Right ventricle myocardium inferior (tissue), 1 donor: ENCODE data around the gene MFN1. TPM values are rescaled to one million over a fixed set of nuclear protein-coding genes. Genes with fewer than 3 reads are reported as not detected.
"Not testable (repeated sequence)": the region's sequence is repeated elsewhere in the genome, so short reads cannot be mapped to it uniquely, and the experiment has no call there.

Experiments used
- ATAC-seq: fragments of 200-7000 bp; cut with Tn5 transposase; one replicate; pipeline ENCODE4 v1.9.1; 2020; ENCODE audit warnings: mild to moderate bottlenecking, moderate library complexity
- DNase-seq: peaks from one replicate; pipeline ENCODE4 v3.0.0; 2021; ENCODE audit errors: missing footprints
- intact Hi-C: fragments of 100-400 bp; cut with DNase I; formaldehyde crosslinking; loops from one replicate; pipeline ENCODE4 v1.11.0; 2022
- long read RNA-seq: library from polyadenylated mRNA; unstranded; transcript quantifications from one replicate; pipeline ENCODE4 v2.0.0, GENCODE V29; 2021
- total RNA-seq: library from RNA; stranded (reverse); fragmentation: NEBNext Ultra II Directional; extraction: Animal tissue kit (Norgen Biotek cat#: 25700); gene quantifications from one replicate; pipeline ENCODE4 v1.2.1, GENCODE V29; 2021
- donor health status: DM: no; HTN: yes; CAD: no; lungs with severe emphysema.

Gene MFN1
- 64.5 TPM for total RNA-seq
- long read RNA-seq, full-length matches to known transcripts: 12 of 21 reads
- long read RNA-seq, partial matches to known transcripts: 2 of 21 reads
- long read RNA-seq, other reads (novel, unspliced or antisense): 7 of 21 reads

- ATAC-seq (peak; percentile 99), DNase-seq (peak; percentile 97)
- intact Hi-C loops: loop anchor here (1.0 kb wide), 1 partner anchor 24 kb away; the partner anchor contains the start of gene ZNF639
These were observed at the start of gene MFN1 for GRCh38 chr3:179347345-179348194. Gene MFN1, plus strand, starts transcription at chr3:179347709. Its CDS starts 1,143 bp downstream, at chr3:179348852.

- intact Hi-C loops: no loop called here
- ATAC-seq: no peak
- DNase-seq: no peak
These were observed 49.4 kb upstream of the MFN1 start for GRCh38 chr3:179297971-179298725.

- ATAC-seq (no peak), DNase-seq (no peak)
- intact Hi-C loops: no loop called here
These were observed 48.2 kb upstream of the MFN1 start for GRCh38 chr3:179299316-179299715.

GRCh38 chr3:179299999-179300613 lies 47.4 kb upstream of the MFN1 start:
- no peak for DNase-seq
- no peak for ATAC-seq
- intact Hi-C loops: no loop called here

- intact Hi-C loops: no loop called here
- no peak for ATAC-seq
- DNase-seq: no peak
These were observed 45.9 kb upstream of the MFN1 start for GRCh38 chr3:179301645-179302044.

GRCh38 chr3:179302111-179302510 lies 45.4 kb upstream of the MFN1 start:
- ATAC-seq: no peak
- intact Hi-C loops: no loop called here
- DNase-seq: no peak

- ATAC-seq: no peak
- no peak for DNase-seq
- intact Hi-C loops: no loop called here
These were observed 42.9 kb upstream of the MFN1 start for GRCh38 chr3:179304605-179305004.

- intact Hi-C loops, ATAC-seq, DNase-seq: not testable (repeated sequence)
These were observed 40.1 kb upstream of the MFN1 start for GRCh38 chr3:179307362-179307761.

- intact Hi-C loops: no loop called here
- no peak for ATAC-seq
- DNase-seq: no peak
These were observed 39.5 kb upstream of the MFN1 start for GRCh38 chr3:179308001-179308400.

- DNase-seq: no peak
- intact Hi-C loops: no loop called here
- ATAC-seq: no peak
These were observed 38.1 kb upstream of the MFN1 start for GRCh38 chr3:179309225-179310078.

- DNase-seq: no peak
- intact Hi-C loops: no loop called here
- ATAC-seq: no peak
These were observed 28.6 kb upstream of the MFN1 start for GRCh38 chr3:179318876-179319275.

GRCh38 chr3:179321668-179322285 lies 25.7 kb upstream of the MFN1 start:
- intact Hi-C loops: loop anchor here (1.0 to 5.0 kb wide), 3 partner anchors 59 to 307 kb away; no protein-coding TSS in a partner anchor
- ATAC-seq: no peak
- no peak for DNase-seq

- DNase-seq: peak; percentile 89
- intact Hi-C loops: loop anchor here (1.0 to 5.0 kb wide), 4 partner anchors 25 to 240 kb away; partner anchors contain the start of genes ACTL6A and MFN1
- ATAC-seq: peak; percentile 91
These were observed 25.0 kb upstream of the MFN1 start, which contains the start of gene ZNF639 for GRCh38 chr3:179322286-179323196. Gene ZNF639, plus strand, starts transcription at chr3:179323031. Its CDS starts 5,263 bp downstream, at chr3:179328294.

GRCh38 chr3:179323197-179324110 lies 24.1 kb upstream of the MFN1 start:
- DNase-seq (peak; percentile 89), ATAC-seq (peak; percentile 79)
- intact Hi-C loops: loop anchor here (1.0 to 5.0 kb wide), 3 partner anchors 24 to 239 kb away; partner anchors contain the start of genes ACTL6A and MFN1

GRCh38 chr3:179324270-179324754 lies 23.2 kb upstream of the MFN1 start:
- intact Hi-C loops: loop anchor here (5.0 kb wide), 1 partner anchor 62 kb away; no protein-coding TSS in a partner anchor
- no peak for DNase-seq

More at GRCh38 chr3:179324270-179324754, 23.2 kb upstream of the MFN1 start:
- ATAC-seq: no peak
